ENCODE results near the gene PTPRH. TPM values are rescaled to one million over a fixed set of nuclear protein-coding genes. Genes with fewer than 3 reads are reported as not detected.

PTPRH gene
- total RNA-seq, 4 donors from 2014 or later = 1.2 to 3.9 (median 2.1) TPM

GRCh38 chr19:55178781-55179599 is 30.3 kb downstream of the PTPRH start:
- TF ChIP-seq EP300 (IDR thresholded peaks at IDR 0.05) = no peak
- no peak for TF ChIP-seq POLR2A (IDR thresholded peaks at IDR 0.05)
- TF ChIP-seq CTCF (IDR thresholded peaks at IDR 0.05) = no peak
- Histone ChIP-seq H3K27ac (no peak overlapping the region), H3K4me3 (peak overlapping the region in 2 of 4 donors; percentile 18 to 25), H3K9me3 (no peaks in the 10 kb centered on the region), H3K36me3 (no peaks in the 10 kb centered on the region), H3K4me1 (peaks cover 0 to 25% (median 6%) of the 10 kb centered on the region in 4 donors), H3K27me3 (peaks cover 3 to 86% of the 10 kb centered on the region in 2 donors)
- 7 to 9% methylated on average over 20 to 31 of the region's 61 CpGs for WGBS, 2 donors
- peak in 1 of 2 donors; percentile 18 for DNase-seq (ENCODE audit: low spot score in 2 of 2)

- no peaks in the 10 kb centered on the region for H3K9me3 ChIP-seq
- no peaks in the 10 kb centered on the region for H3K36me3 ChIP-seq
- DNase-seq (ENCODE audit: low spot score in 2 of 2) = no peak
- peaks cover 0 to 39% (median 12%) of the 10 kb centered on the region in 4 donors for H3K4me1 ChIP-seq
- TF ChIP-seq EP300 (IDR thresholded peaks at IDR 0.05) = no peak
- TF ChIP-seq CTCF (IDR thresholded peaks at IDR 0.05) = no peak
- TF ChIP-seq POLR2A (IDR thresholded peaks at IDR 0.05) = no peak
- H3K4me3 ChIP-seq = no peak overlapping the region
- peaks cover 3 to 100% of the 10 kb centered on the region in 2 donors for H3K27me3 ChIP-seq
- H3K27ac ChIP-seq = no peak overlapping the region
- 30 to 44% methylated on average over 2 of the region's 2 CpGs for WGBS, 2 donors
Observed at GRCh38 chr19:55176076-55176475, 33.2 kb downstream of the PTPRH start.

- no peak for TF ChIP-seq EP300 (IDR thresholded peaks at IDR 0.05)
- TF ChIP-seq POLR2A (IDR thresholded peaks at IDR 0.05) = no peak
- no peak for TF ChIP-seq CTCF (IDR thresholded peaks at IDR 0.05)
- 67 to 73% methylated on average over 29 to 33 of the region's 43 CpGs for WGBS, 2 donors
- Histone ChIP-seq H3K27ac (no peak overlapping the region), H3K9me3 (no peaks in the 10 kb centered on the region), H3K4me3 (no peak overlapping the region), H3K4me1 (peaks cover 0 to 38% (median 12%) of the 10 kb centered on the region in 4 donors), H3K27me3 (peaks cover 3 to 100% of the 10 kb centered on the region in 2 donors), H3K36me3 (no peaks in the 10 kb centered on the region)
- no peak for DNase-seq (ENCODE audit: low spot score in 2 of 2)
Observed at GRCh38 chr19:55175117-55175867, 34.0 kb downstream of the PTPRH start.

- Histone ChIP-seq H3K36me3 (no peaks in the 10 kb centered on the region), H3K4me1 (peaks cover 0 to 31% (median 9%) of the 10 kb centered on the region in 4 donors), H3K27me3 (peaks cover 3 to 100% of the 10 kb centered on the region in 2 donors), H3K27ac (no peak overlapping the region), H3K4me3 (no peak overlapping the region), H3K9me3 (no peaks in the 10 kb centered on the region)
- TF ChIP-seq CTCF (IDR thresholded peaks at IDR 0.05) = no peak
- TF ChIP-seq POLR2A (IDR thresholded peaks at IDR 0.05) = no peak
- TF ChIP-seq EP300 (IDR thresholded peaks at IDR 0.05) = no peak
- DNase-seq (ENCODE audit: low spot score in 2 of 2) = no peak
- 55 to 64% methylated on average over 21 of the region's 21 CpGs for WGBS, 2 donors
Observed at GRCh38 chr19:55174425-55175116, 34.7 kb downstream of the PTPRH start.
